SKM-1 treated with dmso at 0.1 percent for 144 hours (cell line): ENCODE measurements around the gene SEMA4B.

Experiments used
- DNase-seq: peaks from one replicate; lab custom pipeline; 2025; ENCODE audit not compliant: unreplicated experiment; lab: John Stamatoyannopoulos, UW

Gene SEMA4B

GRCh38 chr15:90205050-90205848, 4.1 kb downstream of the SEMA4B start:
- no peak for DNase-seq

- DNase-seq = no peak
Measured at GRCh38 chr15:90205886-90206285, 4.8 kb downstream of the SEMA4B start.

GRCh38 chr15:90207252-90207651, 6.1 kb downstream of the SEMA4B start:
- DNase-seq = no peak

GRCh38 chr15:90208356-90208755, 7.2 kb downstream of the SEMA4B start:
- DNase-seq = no peak

- no peak for DNase-seq
Measured at GRCh38 chr15:90209591-90209990, 8.5 kb downstream of the SEMA4B start.

GRCh38 chr15:90210593-90210992, 9.5 kb downstream of the SEMA4B start:
- DNase-seq = no peak

GRCh38 chr15:90211009-90211408, 9.9 kb downstream of the SEMA4B start:
- no peak for DNase-seq

GRCh38 chr15:90211440-90212143, 10.5 kb downstream of the SEMA4B start:
- no peak for DNase-seq

GRCh38 chr15:90212221-90213098, 11.3 kb downstream of the SEMA4B start:
- no peak for DNase-seq

GRCh38 chr15:90213122-90213817, 12.1 kb downstream of the SEMA4B start:
- no peak for DNase-seq

- no peak for DNase-seq
Measured at GRCh38 chr15:90213818-90214204, 12.7 kb downstream of the SEMA4B start.

GRCh38 chr15:90214553-90215196, 13.5 kb downstream of the SEMA4B start:
- no peak for DNase-seq

GRCh38 chr15:90217671-90218394, 16.7 kb downstream of the SEMA4B start:
- no peak for DNase-seq

GRCh38 chr15:90219421-90220141, 18.5 kb downstream of the SEMA4B start:
- DNase-seq = peak; percentile 26

GRCh38 chr15:90221246-90221900, 20.2 kb downstream of the SEMA4B start:
- peak; percentile 9 for DNase-seq

GRCh38 chr15:90222547-90222946, 21.4 kb downstream of the SEMA4B start:
- no peak for DNase-seq

- DNase-seq = no peak
Measured at GRCh38 chr15:90223441-90224165, 22.5 kb downstream of the SEMA4B start.

GRCh38 chr15:90225047-90225446, 23.9 kb downstream of the SEMA4B start:
- DNase-seq = no peak
